SK-N-SH treated with all-trans-retinoic acid at 6 μM for 48 hours (cell line): ENCODE results near the gene DIDO1.

Experiments
- ATAC-seq: fragments of 200-7000 bp; cut with Tn5 transposase; 3 replicates; pipeline ENCODE4 v1.9.1; 2020; ENCODE audit warnings: mild to moderate bottlenecking, moderate library complexity
- ARNTL ChIP-seq: fragments of 450-650 bp; formaldehyde crosslinking; IDR thresholded peaks from 2 replicates; pipeline ENCODE4 v1.5.0; 2020; ENCODE audit warnings: low read depth, mild to moderate bottlenecking, moderate library complexity, borderline replicate concordance
- CSDC2 ChIP-seq: fragments of 250-450 bp; sonication (Bioruptor Pico); IDR thresholded peaks from 2 replicates; pipeline ENCODE4 v1.5.0; 2020; ENCODE audit warnings: mild to moderate bottlenecking, moderate library complexity
- ESRRG ChIP-seq: fragments of 250-450 bp; sonication (Bioruptor Pico); IDR thresholded peaks from 2 replicates; pipeline ENCODE4 v1.6.1; 2021; ENCODE audit warnings: mild to moderate bottlenecking
- GLIS3 ChIP-seq: fragments of 250-450 bp; sonication (Bioruptor Pico); IDR thresholded peaks from 2 replicates; pipeline ENCODE4 v1.5.0; 2020; ENCODE audit warnings: mild to moderate bottlenecking, moderate library complexity
- ISL1 ChIP-seq: fragments of 250-450 bp; sonication (Bioruptor Pico); IDR thresholded peaks from 2 replicates; pipeline ENCODE4 v2.1.2; 2022; ENCODE audit warnings: mild to moderate bottlenecking, moderate library complexity
- PPARA ChIP-seq: fragments of 250-450 bp; sonication (Bioruptor Pico); IDR thresholded peaks from 2 replicates; pipeline ENCODE4 v1.5.0; 2020; ENCODE audit warnings: mild to moderate bottlenecking, borderline replicate concordance
- SNAI2 ChIP-seq: fragments of 250-450 bp; sonication (Bioruptor Pico); IDR thresholded peaks from 2 replicates; pipeline ENCODE4 v1.5.0; 2020; ENCODE audit warnings: mild to moderate bottlenecking, moderate library complexity
- TCF4 ChIP-seq: fragments of 250-450 bp; sonication (Bioruptor Pico); IDR thresholded peaks from 2 replicates; pipeline ENCODE4 v1.8.0; 2021; ENCODE audit warnings: mild to moderate bottlenecking, moderate library complexity, borderline replicate concordance
- ZC3H10 ChIP-seq: fragments of 250-450 bp; sonication (Bioruptor Pico); IDR thresholded peaks from 2 replicates; pipeline ENCODE4 v1.5.1; 2021; ENCODE audit warnings: mild to moderate bottlenecking, moderate library complexity
- ZFP3 ChIP-seq: fragments of 250-450 bp; sonication (Bioruptor Pico); IDR thresholded peaks from 2 replicates; pipeline ENCODE4 v1.5.0; 2020; ENCODE audit warnings: mild to moderate bottlenecking, moderate library complexity
- ZNF565 ChIP-seq: fragments of 450-650 bp; formaldehyde crosslinking; conservative IDR thresholded peaks from 2 replicates; pipeline ENCODE4 v1.5.0; 2020; ENCODE audit warnings: low read depth, mild to moderate bottlenecking, moderate library complexity
- ZNF70 ChIP-seq: fragments of 450-650 bp; formaldehyde crosslinking; IDR thresholded peaks from 2 replicates; pipeline ENCODE4 v1.5.0; 2020; ENCODE audit warnings: mild to moderate bottlenecking, moderate library complexity
- ZNF8 ChIP-seq: fragments of 450-650 bp; formaldehyde crosslinking; IDR thresholded peaks from 2 replicates; pipeline ENCODE4 v1.5.0; 2020; ENCODE audit warnings: mild to moderate bottlenecking, moderate library complexity
- TF ChIP-seq, protein P1 (sequence below): fragments of 250-450 bp; sonication (Bioruptor Pico); IDR thresholded peaks from 2 replicates; pipeline ENCODE4 v1.5.1; 2020; ENCODE audit warnings: low read depth, mild to moderate bottlenecking, moderate library complexity
- TF ChIP-seq, protein P2 (sequence below): fragments of 250-450 bp; sonication (Bioruptor Pico); IDR thresholded peaks from 2 replicates; pipeline ENCODE4 v1.8.0; 2020; ENCODE audit warnings: mild to moderate bottlenecking, moderate library complexity, borderline replicate concordance
- TF ChIP-seq, protein P3 (sequence below): fragments of 250-450 bp; sonication (Bioruptor Pico); IDR thresholded peaks from 2 replicates; pipeline ENCODE4 v1.8.0; 2021; ENCODE audit warnings: low read depth, mild to moderate bottlenecking, moderate library complexity, borderline replicate concordance
- TF ChIP-seq, protein P4 (sequence below): fragments of 250-450 bp; sonication (Bioruptor Pico); IDR thresholded peaks from 2 replicates; pipeline ENCODE4 v1.5.1; 2021; ENCODE audit warnings: mild to moderate bottlenecking, moderate library complexity
- TF ChIP-seq, protein P5 (sequence below): fragments of 250-450 bp; sonication (Bioruptor Pico); IDR thresholded peaks from 2 replicates; pipeline ENCODE4 v1.5.0; 2020; ENCODE audit warnings: mild to moderate bottlenecking, moderate library complexity

The DIDO1 gene

DNA sequence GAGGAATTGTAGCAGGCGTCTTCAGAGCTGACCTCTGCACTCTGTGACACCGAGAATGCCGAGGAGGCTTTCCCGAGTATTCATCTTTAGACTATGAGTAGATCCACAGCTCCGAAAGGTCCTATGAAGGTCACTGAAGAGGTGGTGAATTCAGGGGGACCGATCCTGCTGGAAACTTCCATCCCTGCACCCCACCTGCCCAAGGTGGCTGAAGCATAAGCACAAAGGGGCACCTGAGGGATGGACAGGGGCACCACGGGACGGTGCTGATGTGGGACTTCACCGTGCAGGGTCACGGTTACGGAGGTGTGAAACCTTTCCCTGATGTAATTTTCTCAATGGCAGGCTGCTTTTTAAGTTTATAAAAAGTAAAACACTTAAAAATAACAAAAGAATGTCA is 24.4 kb downstream of the DIDO1 start:
- TF ChIP-seq ZNF70 (CRISPR knock-in tag) (no peak), ZC3H10 (CRISPR knock-in tag) (no peak), PPARA (CRISPR knock-in tag) (no peak), ISL1 (CRISPR knock-in tag) (no peak), TCF4 (CRISPR knock-in tag) (no peak), ARNTL (CRISPR knock-in tag) (no peak)
- ATAC-seq: no peak

DNA sequence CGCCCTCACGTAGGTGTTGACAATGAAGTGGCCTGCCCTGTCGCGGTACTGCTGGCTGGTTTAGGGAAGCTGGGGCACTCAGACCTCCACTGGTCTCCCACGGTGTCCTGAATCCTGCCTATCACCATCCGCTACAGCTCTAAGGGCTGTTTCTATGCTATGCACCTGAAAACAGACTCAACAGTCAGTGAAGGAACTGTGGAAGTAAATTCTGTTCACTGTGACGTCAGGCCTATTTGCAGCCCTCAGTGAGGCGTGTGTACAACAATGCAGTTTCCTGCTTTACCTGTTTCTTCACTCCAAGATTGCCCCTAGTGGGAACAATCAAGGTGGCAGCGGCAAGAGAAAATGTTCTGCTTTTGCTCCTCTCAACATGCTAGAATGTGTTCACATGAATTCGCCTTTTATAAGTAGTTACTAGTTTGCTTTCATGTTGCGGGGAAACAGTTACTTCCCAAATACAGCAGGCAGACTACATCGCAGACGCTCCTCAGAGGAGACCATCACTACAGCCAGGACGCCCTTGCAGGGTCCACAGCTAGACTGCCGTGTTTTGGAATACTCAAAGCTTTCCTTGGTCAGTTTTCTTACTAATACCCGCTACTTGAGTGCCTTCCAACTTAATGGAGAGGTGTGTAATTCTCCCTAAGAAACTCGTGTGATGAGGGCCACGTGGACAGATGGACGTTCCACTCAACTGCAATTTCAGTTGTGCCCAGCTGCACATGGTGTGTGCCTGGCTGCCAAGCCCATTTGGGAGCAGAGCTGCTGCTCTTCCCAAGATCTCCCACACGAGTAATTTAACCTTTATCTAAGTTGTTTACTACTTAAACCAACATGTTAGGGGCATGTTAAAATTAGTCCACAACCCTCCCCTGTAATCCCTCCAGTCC is 25.4 kb downstream of the DIDO1 start:
- peak; percentile 24 for ATAC-seq

DNA sequence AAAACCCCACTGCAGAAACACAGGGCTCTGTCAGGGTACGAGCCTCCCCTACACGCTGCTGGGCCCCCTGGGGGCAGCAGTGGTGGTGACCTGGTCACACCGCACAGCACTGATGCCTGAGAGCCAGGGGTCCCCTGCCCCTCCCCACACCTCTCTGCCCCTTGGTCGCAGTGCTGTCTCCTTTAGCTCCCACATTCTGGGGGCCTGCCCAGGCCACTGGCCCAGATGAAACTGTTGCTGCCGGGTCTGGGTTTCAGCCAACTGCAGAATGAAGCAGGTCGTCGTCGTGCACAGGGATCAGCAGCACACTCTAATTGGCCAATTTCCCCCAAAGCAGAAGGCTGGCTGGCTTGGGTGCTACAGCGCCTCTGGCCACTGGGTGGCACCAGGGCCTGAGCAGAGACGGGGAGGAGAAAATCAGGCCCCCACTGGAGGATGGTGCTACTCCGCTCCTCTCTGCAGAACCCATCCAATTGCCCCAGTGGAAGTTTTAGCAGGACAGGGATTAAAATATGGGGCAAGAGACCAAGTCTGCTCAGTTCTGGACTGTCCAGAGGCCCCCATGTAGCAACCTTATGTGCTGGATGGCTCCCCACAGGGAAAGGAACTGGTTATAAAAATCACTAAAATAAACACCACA is 26.1 kb downstream of the DIDO1 start:
- no peak for TF ChIP-seq ZNF8 (CRISPR knock-in tag)
- peak; percentile 91 for TF ChIP-seq ZFP3 (CRISPR knock-in tag)
- no peak for TF ChIP-seq ISL1 (CRISPR knock-in tag)
- TF ChIP-seq PPARA (CRISPR knock-in tag): no peak
- TF ChIP-seq, protein P1, sequence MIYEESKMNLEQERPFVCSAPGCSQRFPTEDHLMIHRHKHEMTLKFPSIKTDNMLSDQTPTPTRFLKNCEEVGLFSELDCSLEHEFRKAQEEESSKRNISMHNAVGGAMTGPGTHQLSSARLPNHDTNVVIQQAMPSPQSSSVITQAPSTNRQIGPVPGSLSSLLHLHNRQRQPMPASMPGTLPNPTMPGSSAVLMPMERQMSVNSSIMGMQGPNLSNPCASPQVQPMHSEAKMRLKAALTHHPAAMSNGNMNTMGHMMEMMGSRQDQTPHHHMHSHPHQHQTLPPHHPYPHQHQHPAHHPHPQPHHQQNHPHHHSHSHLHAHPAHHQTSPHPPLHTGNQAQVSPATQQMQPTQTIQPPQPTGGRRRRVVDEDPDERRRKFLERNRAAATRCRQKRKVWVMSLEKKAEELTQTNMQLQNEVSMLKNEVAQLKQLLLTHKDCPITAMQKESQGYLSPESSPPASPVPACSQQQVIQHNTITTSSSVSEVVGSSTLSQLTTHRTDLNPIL (CRISPR knock-in tag): no peak
- no peak for TF ChIP-seq GLIS3 (CRISPR knock-in tag)
- TF ChIP-seq, protein P2, sequence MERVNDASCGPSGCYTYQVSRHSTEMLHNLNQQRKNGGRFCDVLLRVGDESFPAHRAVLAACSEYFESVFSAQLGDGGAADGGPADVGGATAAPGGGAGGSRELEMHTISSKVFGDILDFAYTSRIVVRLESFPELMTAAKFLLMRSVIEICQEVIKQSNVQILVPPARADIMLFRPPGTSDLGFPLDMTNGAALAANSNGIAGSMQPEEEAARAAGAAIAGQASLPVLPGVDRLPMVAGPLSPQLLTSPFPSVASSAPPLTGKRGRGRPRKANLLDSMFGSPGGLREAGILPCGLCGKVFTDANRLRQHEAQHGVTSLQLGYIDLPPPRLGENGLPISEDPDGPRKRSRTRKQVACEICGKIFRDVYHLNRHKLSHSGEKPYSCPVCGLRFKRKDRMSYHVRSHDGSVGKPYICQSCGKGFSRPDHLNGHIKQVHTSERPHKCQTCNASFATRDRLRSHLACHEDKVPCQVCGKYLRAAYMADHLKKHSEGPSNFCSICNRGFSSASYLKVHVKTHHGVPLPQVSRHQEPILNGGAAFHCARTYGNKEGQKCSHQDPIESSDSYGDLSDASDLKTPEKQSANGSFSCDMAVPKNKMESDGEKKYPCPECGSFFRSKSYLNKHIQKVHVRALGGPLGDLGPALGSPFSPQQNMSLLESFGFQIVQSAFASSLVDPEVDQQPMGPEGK (CRISPR knock-in tag): peak; percentile 61; the same call in 1 of the 2 replicates
- TF ChIP-seq CSDC2 (CRISPR knock-in tag): no peak
- no peak for TF ChIP-seq TCF4 (CRISPR knock-in tag)
- TF ChIP-seq, protein P3, sequence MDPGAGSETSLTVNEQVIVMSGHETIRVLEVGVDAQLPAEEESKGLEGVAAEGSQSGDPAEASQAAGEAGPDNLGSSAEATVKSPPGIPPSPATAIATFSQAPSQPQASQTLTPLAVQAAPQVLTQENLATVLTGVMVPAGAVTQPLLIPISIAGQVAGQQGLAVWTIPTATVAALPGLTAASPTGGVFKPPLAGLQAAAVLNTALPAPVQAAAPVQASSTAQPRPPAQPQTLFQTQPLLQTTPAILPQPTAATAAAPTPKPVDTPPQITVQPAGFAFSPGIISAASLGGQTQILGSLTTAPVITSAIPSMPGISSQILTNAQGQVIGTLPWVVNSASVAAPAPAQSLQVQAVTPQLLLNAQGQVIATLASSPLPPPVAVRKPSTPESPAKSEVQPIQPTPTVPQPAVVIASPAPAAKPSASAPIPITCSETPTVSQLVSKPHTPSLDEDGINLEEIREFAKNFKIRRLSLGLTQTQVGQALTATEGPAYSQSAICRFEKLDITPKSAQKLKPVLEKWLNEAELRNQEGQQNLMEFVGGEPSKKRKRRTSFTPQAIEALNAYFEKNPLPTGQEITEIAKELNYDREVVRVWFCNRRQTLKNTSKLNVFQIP: no peak
- TF ChIP-seq, all 23 proteins: peak for 2
- peak; percentile 94 for ATAC-seq

More for the DNA sequence above, 25.4 kb downstream of the DIDO1 start:
- TF ChIP-seq, protein P4, sequence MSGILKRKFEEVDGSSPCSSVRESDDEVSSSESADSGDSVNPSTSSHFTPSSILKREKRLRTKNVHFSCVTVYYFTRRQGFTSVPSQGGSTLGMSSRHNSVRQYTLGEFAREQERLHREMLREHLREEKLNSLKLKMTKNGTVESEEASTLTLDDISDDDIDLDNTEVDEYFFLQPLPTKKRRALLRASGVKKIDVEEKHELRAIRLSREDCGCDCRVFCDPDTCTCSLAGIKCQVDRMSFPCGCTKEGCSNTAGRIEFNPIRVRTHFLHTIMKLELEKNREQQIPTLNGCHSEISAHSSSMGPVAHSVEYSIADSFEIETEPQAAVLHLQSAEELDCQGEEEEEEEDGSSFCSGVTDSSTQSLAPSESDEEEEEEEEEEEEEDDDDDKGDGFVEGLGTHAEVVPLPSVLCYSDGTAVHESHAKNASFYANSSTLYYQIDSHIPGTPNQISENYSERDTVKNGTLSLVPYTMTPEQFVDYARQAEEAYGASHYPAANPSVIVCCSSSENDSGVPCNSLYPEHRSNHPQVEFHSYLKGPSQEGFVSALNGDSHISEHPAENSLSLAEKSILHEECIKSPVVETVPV (CRISPR knock-in tag): no peak

DNA sequence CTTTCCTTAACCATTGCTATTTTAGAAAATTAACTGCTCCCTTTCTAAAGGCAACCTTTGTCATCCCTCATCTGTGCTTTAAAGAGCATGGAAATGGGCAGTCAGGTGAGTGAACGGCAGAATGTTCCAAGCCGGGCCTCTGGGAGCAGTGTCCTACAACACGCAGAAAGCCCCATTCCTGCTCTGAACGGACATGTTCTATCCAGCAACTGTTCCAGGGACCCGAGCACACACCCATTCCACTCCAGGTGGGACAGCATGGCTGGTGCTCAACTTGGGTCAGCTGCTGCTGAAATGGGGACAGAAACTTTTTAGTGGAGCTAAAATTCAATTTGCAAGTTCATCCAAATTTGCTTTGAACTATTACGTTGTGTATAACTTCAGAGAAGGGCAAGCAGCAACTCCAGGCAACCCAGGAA is 26.7 kb downstream of the DIDO1 start:
- no peak for ATAC-seq
- no peak for TF ChIP-seq ESRRG (CRISPR knock-in tag)
- TF ChIP-seq, protein P4 (CRISPR knock-in tag): no peak
- TF ChIP-seq, protein P5, sequence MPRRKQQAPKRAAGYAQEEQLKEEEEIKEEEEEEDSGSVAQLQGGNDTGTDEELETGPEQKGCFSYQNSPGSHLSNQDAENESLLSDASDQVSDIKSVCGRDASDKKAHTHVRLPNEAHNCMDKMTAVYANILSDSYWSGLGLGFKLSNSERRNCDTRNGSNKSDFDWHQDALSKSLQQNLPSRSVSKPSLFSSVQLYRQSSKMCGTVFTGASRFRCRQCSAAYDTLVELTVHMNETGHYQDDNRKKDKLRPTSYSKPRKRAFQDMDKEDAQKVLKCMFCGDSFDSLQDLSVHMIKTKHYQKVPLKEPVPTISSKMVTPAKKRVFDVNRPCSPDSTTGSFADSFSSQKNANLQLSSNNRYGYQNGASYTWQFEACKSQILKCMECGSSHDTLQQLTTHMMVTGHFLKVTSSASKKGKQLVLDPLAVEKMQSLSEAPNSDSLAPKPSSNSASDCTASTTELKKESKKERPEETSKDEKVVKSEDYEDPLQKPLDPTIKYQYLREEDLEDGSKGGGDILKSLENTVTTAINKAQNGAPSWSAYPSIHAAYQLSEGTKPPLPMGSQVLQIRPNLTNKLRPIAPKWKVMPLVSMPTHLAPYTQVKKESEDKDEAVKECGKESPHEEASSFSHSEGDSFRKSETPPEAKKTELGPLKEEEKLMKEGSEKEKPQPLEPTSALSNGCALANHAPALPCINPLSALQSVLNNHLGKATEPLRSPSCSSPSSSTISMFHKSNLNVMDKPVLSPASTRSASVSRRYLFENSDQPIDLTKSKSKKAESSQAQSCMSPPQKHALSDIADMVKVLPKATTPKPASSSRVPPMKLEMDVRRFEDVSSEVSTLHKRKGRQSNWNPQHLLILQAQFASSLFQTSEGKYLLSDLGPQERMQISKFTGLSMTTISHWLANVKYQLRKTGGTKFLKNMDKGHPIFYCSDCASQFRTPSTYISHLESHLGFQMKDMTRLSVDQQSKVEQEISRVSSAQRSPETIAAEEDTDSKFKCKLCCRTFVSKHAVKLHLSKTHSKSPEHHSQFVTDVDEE (CRISPR knock-in tag): no peak
- no peak for TF ChIP-seq SNAI2 (CRISPR knock-in tag)
- no peak for TF ChIP-seq ZNF565
- no peak for TF ChIP-seq TCF4 (CRISPR knock-in tag)
- TF ChIP-seq ZNF8 (CRISPR knock-in tag): no peak
- no peak for TF ChIP-seq ZC3H10 (CRISPR knock-in tag)
- TF ChIP-seq PPARA (CRISPR knock-in tag): no peak
- no peak for TF ChIP-seq ISL1 (CRISPR knock-in tag)
- TF ChIP-seq, protein P1 (CRISPR knock-in tag): no peak
- TF ChIP-seq, protein P3: no peak
- TF ChIP-seq ZNF70 (CRISPR knock-in tag): no peak
- no peak for TF ChIP-seq ZFP3 (CRISPR knock-in tag)
